HepG2 (cell line): ENCODE data around the gene CHCHD5. TPM values are rescaled to one million over a fixed set of nuclear protein-coding genes. Genes with fewer than 3 reads are reported as not detected.
A peak's percentile ranks its signal among the peaks of the same experiment; 100 is the strongest.

Experiments
- AFF4 ChIP-seq: sonication (generic); formaldehyde crosslinking; IDR thresholded peaks from 2 replicates; pipeline ENCODE4 v1.4.0; 2020; ENCODE audit warnings: missing genetic modification reagents
- BRD4 ChIP-seq: sonication (generic); formaldehyde crosslinking; IDR thresholded peaks from 2 replicates; pipeline ENCODE4 v1.4.0; 2020; ENCODE audit warnings: missing genetic modification reagents
- CREB3 ChIP-seq: sonication (generic); formaldehyde crosslinking; IDR thresholded peaks from 2 replicates; pipeline ENCODE4 v1.5.0; 2020; ENCODE audit warnings: missing genetic modification reagents
- ELF1 ChIP-seq: sonication (generic); formaldehyde crosslinking; IDR thresholded peaks from 2 replicates; pipeline ENCODE4 v1.4.0; 2020; ENCODE audit warnings: missing genetic modification reagents
- ELF3 ChIP-seq: IDR thresholded peaks from 2 replicates; pipeline ENCODE4 v1.6.1; 2016; ENCODE audit warnings: missing genetic modification reagents, missing compliant biosample characterization
- HNRNPLL ChIP-seq: fragments of 200-400 bp; formaldehyde crosslinking; IDR thresholded peaks from 2 replicates; pipeline ENCODE4 v1.6.1; 2017; ENCODE audit warnings: mild to moderate bottlenecking, low read depth, low read length; ENCODE audit not compliant: poor library complexity, severe bottlenecking
- MTF2 ChIP-seq: sonication (generic); formaldehyde crosslinking; IDR thresholded peaks from 2 replicates; pipeline ENCODE4 v1.5.0; 2020; ENCODE audit warnings: missing genetic modification reagents, borderline replicate concordance
- RBFOX2 ChIP-seq: fragments of 200-400 bp; formaldehyde crosslinking; IDR thresholded peaks from 2 replicates; pipeline ENCODE4 v1.6.1; 2017; ENCODE audit warnings: low read depth, mild to moderate bottlenecking, low read length
- SAP130 ChIP-seq: IDR thresholded peaks from 2 replicates; pipeline ENCODE4 v1.6.1; 2016; ENCODE audit warnings: low read depth
- SNAI1 ChIP-seq: sonication (generic); formaldehyde crosslinking; IDR thresholded peaks from 2 replicates; pipeline ENCODE4 v1.5.0; 2020; ENCODE audit warnings: mild to moderate bottlenecking, missing genetic modification reagents, borderline replicate concordance
- TOE1 ChIP-seq: sonication (generic); formaldehyde crosslinking; IDR thresholded peaks from 2 replicates; pipeline ENCODE4 v1.4.0; 2020; ENCODE audit warnings: mild to moderate bottlenecking, missing genetic modification reagents
- USF2 ChIP-seq, 2 experiments: sonication (generic) in 1 of 2; formaldehyde crosslinking in 1 of 2; IDR thresholded peaks; 2 replicates each; pipeline versions ENCODE4 v1.5.1 to v1.6.1; 2011 to 2020; ENCODE audit warnings: borderline replicate concordance in 1 of 2, low read depth in 1 of 2, low read length in 1 of 2, mild to moderate bottlenecking in 1 of 2, missing genetic modification reagents in 1 of 2, moderate library complexity in 1 of 2
- ZBTB43 ChIP-seq: sonication (generic); formaldehyde crosslinking; conservative IDR thresholded peaks from 2 replicates; pipeline ENCODE4 v1.4.0; 2020; ENCODE audit warnings: missing genetic modification reagents
- ZNF20 ChIP-seq: sonication (generic); formaldehyde crosslinking; IDR thresholded peaks from 2 replicates; pipeline ENCODE4 v1.4.0; 2020; ENCODE audit warnings: mild to moderate bottlenecking, moderate library complexity, missing genetic modification reagents
- ZNF292 ChIP-seq: sonication (generic); formaldehyde crosslinking; IDR thresholded peaks from 2 replicates; pipeline ENCODE4 v1.8.1; 2022; ENCODE audit warnings: mild to moderate bottlenecking, low read depth, missing genetic modification reagents, borderline replicate concordance
- ZNF607 ChIP-seq: sonication (generic); formaldehyde crosslinking; IDR thresholded peaks from 2 replicates; pipeline ENCODE4 v1.5.1; 2020; ENCODE audit warnings: missing genetic modification reagents, mild to moderate bottlenecking, borderline replicate concordance
- ZNF710 ChIP-seq: sonication (generic); formaldehyde crosslinking; IDR thresholded peaks from 2 replicates; pipeline ENCODE4 v1.5.0; 2020; ENCODE audit warnings: mild to moderate bottlenecking, missing genetic modification reagents, borderline replicate concordance
- polyA plus RNA-seq, 8 experiments: library from polyadenylated mRNA; depleted of rRNA in 3 of 8; stranded (reverse) in 7 of 8; unstranded in 1 of 8; fragments of >200 nt; fragmentation: Illumina TruSeq in 4 of 8; extraction: Trizol in 4 of 8; gene quantifications; 2 replicates each; pipeline versions ENCODE4 v1.2.1 to v1.2.3, GENCODE V29; 2011 to 2016; ENCODE audit warnings: low read depth in 4 of 8, missing spikeins in 1 of 8, mixed read lengths in 1 of 8; ENCODE audit not compliant: insufficient read depth in 1 of 8
- total RNA-seq, 5 experiments: library from RNA; depleted of rRNA; stranded (reverse); fragments of >200 nt; fragmentation: Illumina TruSeq; extraction: Trizol; gene quantifications; 2 replicates each; pipeline ENCODE4 v1.2.3, GENCODE V29; 2016; ENCODE audit warnings: low read depth in 1 of 5

CHCHD5 gene
- total and polyA plus RNA-seq, 2 of the 13 experiments (the other 11 are each of a cell fraction or from before 2014, with no cell fraction given) = 19.0 to 23.9 TPM

- TF ChIP-seq HNRNPLL = peak; percentile 69
- peak; percentile 90 for TF ChIP-seq RBFOX2
- TF ChIP-seq ZNF292 (CRISPR knock-in tag) = peak; percentile 48; the same call in 1 of the 2 replicates
- peak; percentile 90 for TF ChIP-seq ZNF607 (CRISPR knock-in tag)
- TF ChIP-seq SNAI1 = 0 out of 2 replicates have a peak, but pooled peaks have one; percentile 7
- TF ChIP-seq ELF3 (CRISPR knock-in tag) = peak; percentile 99
- TF ChIP-seq SAP130 (CRISPR knock-in tag) = peak; percentile 98
- no peak for TF ChIP-seq ZNF20 (CRISPR knock-in tag)
- TF ChIP-seq AFF4 (CRISPR knock-in tag) = peak; percentile 51; the same call in 1 of the 2 replicates
- TF ChIP-seq USF2 (IDR thresholded peaks at IDR 0.05; ENCODE audit: low read depth, low read length) = no peak
- TF ChIP-seq USF2 (CRISPR knock-in tag; IDR thresholded peaks at IDR 0.05; ENCODE audit: borderline replicate concordance) = peak; percentile 64; the same call in 1 of the 2 replicates
- peak; percentile 100 for TF ChIP-seq ELF1 (CRISPR knock-in tag)
- no peak for TF ChIP-seq ZBTB43 (CRISPR knock-in tag)
- peak; percentile 86; the same call in 1 of the 2 replicates for TF ChIP-seq TOE1 (CRISPR knock-in tag)
- peak; percentile 99 for TF ChIP-seq BRD4
- TF ChIP-seq ZNF710 = peak; percentile 80
- TF ChIP-seq MTF2 (CRISPR knock-in tag) = peak; percentile 94; the same call in 1 of the 2 replicates
- TF ChIP-seq CREB3 (CRISPR knock-in tag) = peak; percentile 57; the same call in 1 of the 2 replicates
Measured at GRCh38 chr2:112584134-112584890, at the start of gene CHCHD5 (continued).
